CD4-positive, alpha-beta T cell treated with Interleukin-2 at 100 ng/mL for 4 hours (primary cell): ENCODE data around the gene ATXN1.

Experiments
- DNase-seq: peaks from one replicate; pipeline ENCODE4 v3.0.0-alpha.2; 2020; ENCODE audit warnings: low spot score

The ATXN1 gene

DNA sequence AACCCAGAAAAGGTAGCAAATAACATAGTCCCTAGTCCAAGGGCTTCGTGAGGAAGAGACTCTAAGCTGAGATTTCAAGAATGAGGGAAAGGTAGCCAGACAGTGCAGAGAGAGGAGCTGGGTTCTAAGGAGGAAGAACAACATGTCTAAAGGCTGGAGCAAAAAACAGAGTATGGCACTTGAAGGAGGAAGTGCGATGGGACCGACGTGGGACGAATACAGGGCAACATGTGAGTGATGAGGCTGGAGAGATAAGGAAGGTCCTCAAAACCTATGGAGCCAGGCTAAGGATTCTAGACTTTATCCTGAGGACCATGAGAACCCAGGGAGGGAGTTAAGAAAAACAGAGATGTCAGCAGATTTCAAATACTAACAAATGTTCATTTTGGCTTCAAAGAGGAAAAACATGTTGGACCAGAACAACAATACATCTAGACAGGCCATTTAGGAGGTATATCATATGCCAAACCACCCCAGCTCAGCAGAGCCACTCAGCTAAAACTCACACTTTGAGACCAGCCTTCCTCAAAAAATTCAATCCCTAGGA lies 17.5 kb downstream of the ATXN1 start:
- no peak for DNase-seq

DNA sequence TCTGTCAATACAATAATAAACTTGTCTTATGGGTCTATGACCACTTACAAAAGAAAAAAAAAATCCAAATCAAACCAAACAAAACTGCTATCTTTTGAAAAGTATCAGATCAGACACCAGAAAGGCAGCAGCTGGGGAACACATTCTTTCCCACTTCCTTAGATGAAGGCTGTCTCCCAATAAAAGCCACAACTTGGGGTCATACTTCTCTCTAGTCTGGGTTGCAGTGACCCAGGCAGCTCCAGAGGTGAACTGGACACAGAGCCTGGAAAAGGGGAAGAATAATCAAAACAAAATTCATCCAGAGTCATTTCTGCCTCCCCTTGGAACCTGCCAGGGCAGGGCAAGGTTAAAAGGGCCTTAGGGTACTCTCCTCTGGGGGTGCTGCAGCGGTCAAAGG lies 19.1 kb downstream of the ATXN1 start:
- no peak for DNase-seq

DNA sequence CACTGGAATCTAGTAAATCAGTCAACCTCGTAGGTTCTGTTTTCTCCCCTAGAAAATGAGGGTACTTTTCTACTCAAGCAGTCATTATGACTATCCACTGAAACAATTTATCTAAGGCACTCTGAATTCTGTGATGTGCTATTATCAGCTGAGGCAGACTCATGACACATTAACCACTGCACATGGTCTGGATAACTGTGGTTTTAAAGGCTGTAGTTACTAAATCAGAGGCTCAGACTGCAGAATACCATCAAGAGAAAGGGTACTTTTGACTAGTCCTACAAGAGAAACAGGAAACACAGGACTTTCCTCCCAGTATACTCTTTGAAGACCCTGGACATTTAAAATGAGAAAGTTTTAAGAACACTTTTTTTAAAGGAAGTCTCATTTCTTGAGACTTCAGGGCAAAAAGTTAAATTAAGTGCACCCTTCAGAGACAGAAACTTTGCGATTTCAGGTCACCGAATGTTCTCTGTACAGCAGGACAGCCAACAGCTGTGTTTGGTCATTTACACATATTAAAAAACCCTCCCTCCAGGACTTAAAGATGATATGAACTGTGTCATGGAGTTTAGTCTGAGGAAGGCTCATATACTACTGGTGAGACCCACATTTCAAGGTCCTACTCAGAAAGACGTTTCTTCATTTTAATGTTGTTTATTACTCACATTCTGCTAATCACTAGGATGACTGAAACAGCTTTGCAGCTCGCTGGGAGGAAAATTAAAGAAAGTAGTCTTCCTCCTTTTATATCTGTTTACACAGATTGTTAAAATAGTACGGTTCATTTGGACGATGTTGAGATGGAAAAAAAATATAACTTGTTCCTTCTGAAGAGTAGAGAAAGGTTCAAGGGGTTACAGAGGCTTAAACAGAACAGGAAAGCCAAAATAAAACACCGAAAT lies 19.9 kb downstream of the ATXN1 start:
- peak; percentile 47 for DNase-seq

DNA sequence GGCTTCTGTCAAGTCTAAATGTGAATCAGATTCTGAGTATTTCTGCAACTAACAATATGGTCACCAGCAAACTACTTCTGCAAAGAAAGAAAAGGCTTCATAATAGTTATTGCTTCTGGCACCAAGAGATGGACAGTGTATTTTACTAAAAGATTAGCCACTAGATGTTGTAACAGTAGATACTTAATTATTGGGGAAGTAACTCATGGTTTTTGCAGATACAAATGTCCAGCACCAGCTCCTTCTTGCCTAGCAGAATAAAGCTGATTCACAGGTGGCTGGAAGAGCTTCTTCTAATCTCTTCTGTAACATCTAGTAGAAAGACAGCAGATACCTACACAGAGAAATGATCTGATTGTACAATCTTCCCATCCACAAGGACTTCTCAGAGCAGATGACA lies 21.2 kb downstream of the ATXN1 start:
- no peak for DNase-seq

DNA sequence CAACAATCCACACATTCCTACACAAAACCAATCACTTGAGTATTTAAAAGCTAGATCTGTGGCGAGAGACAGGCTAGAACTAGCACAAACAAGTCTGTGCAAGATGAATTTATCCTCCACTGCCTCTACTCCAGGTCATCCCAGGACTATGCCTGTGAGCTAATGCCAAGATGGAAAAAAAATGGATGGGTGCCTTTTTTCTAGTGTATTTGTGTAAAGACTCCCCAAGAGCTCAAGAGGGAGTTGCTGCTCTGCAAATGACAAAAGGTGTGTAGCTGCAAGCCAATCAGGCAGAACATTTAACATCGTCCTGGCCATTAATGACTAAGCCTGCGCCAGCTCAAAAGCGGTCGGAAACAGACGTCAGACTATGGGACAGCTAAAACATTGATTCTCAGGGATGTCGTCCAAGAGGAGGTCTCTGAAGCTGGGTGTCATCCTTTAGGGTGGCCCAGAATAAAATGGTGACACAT lies 21.9 kb downstream of the ATXN1 start:
- DNase-seq: no peak

DNA sequence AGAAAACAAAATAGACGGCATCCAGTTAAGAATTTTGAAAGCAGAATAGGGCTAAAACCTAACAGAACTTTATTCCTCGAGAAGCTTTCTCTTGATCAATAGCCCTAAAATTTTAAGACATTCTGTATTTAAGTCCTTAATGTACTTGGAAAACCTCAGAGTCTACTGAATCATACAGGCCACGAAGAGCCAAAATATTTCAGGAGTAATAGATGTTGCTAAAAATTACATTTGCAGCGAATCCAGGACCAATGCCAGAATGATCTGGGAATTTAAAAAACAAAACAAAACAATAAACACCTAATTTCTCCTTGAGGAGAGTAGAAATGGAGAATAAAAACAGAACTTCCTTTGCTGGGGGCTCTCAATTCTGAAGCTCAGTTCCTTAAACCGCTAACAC lies 23.3 kb downstream of the ATXN1 start:
- no peak for DNase-seq

DNA sequence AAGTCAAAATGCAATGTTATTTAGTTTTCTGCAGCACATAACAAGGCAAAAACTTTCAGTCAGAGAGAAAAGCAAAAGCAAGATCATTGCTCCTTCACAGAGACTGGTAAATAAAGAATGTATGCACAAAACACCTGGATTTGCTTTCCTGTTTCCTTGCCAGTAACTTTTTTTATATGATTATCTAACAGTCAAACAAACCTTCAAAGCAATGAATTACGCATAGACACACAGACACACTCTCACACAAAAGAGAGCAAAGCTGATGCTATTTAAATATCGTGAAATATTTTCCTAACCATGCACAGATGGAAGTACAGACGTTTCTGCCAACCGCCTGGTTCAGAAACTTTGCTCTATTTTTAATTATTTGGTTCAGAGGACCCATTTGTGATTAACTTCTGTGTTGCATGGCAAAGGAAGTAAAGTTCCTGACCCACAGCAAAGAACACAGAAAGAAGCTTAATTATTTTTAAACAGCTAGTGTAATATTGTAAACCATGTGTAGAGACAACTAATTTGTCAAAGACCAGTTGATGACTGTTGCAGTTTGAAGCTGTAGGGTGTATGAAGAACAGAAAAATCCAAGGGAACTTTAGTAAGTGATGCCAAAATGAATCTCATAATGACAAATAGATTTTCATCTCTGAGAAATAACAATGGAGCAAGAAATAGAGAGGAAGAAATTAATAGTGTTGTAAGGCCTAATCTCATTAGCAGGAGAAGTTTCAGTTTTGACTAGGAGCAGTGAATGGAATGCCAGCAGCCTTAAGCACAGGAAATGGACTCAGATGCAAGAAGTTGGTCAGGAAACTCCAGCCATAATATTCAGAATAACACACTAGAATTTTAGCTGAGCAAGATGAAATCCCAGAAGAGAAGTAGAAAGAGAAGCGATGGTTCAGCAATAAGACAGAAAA lies 24.1 kb downstream of the ATXN1 start:
- DNase-seq: no peak

DNA sequence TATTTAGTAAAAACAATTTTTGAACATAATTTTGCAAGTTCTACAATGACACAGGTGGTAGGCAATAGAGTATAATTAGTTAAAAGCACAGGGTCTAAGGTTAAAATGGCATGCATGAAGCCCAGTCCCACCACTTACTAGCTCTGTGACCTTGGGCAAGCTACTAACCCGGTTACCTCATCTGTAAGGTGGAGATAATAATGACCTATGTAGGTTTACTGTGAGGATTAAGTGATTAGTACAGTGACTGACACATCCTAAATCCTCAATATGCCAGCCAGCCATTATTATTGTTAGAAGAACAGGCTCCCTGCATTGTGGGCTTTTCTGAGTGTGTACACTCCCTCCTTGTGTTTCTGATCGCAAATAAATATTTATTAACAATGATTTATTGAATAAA lies 26.2 kb downstream of the ATXN1 start:
- no peak for DNase-seq

DNA sequence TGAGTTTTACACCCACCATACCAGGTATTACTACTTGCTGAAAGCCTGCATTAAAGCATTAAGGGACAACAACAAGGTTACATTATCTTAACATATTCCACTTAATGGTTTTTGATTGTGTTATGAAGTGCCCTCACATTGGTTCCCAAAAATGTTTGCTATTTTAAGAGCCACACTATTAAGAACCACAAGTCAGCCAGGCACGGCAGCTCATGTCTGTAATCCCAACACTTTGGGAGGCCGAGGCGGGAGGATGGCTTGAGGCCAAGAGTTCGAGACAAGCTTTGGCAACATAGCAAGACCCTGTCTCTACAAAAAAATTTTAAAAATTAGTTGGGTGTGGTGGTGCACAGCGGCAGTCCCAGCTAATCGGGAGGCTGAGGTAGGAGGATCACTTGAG lies 28.2 kb downstream of the ATXN1 start:
- no peak for DNase-seq

DNA sequence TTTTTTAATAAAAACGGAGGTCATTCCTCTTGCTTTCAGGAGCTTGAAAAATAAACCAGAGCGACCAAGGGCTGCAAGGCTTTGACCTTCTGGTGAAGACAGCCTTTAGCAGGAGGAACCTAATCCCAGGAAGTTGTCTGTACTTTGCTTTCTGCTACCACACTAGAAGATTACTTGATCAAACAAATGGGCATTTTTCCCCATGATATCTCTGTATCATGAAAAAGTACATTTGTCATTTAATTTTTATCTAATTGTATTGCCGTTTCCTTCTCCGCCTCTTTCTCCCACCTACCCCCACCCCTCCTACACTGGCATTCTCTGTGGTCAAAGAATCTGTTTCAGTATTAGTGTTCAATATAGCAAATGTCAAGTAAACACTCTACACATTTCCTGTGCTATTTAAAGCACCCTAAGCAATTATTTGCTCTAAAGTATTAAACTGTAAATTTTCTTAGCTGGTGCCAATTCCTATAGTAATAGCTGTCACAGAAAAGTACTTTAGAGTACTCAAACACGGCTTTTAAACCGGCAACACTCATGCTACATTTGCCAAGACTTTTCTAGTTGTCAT lies 29.7 kb downstream of the ATXN1 start:
- DNase-seq: peak; percentile 52

DNA sequence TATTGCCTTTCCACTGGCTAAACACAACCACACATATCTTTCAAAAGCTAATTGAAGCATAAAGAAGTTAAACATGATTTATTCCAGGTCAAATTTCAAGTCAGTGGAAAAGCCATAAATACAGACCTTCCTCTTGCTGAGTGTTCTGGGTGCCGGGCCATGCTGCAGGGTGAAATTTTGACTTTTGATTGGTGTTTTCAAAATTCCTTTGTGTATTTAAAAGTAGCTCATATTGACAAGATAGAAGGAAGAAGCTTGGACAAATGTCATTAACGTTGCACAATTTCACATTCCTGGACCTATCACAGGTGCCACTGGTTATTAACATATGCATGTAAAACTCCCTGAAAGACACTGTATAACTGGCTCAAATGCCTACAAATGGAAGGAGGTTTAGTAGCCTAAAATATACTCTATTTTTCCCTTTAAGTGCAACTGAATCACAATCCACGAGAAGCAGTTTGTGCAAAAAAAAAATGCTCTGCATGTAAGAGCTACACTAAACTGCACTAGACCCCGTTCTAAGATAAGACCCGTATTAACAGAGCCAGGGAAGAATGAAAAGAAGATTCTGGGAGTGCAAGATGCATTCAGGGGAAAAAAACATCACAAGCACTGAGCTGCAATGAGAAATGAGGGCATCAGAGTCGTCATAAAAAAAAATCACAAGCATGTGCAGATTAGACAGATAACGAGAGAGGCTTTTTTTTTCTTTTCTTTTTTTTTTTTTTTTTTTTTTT lies 30.4 kb downstream of the ATXN1 start:
- peak; percentile 30 for DNase-seq

DNA sequence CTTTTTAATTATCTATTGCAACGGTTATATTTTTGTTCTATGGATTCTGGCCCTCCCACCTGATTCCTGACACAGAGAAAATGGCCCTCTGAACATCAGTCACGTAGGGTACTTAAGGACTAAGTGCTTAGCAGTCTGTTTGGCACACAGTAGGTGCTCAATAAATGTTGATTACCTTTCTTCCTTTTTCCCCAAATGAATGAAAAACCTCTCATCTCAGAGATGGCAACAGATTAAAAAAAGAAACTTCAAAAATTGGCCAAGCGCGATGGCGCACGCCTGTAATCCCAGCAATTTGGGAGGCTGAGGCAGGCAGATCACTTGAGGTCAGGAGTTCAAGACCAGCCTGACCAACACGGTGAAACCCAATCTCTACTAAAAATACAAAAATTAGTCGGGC lies 31.5 kb downstream of the ATXN1 start:
- DNase-seq: no peak

DNA sequence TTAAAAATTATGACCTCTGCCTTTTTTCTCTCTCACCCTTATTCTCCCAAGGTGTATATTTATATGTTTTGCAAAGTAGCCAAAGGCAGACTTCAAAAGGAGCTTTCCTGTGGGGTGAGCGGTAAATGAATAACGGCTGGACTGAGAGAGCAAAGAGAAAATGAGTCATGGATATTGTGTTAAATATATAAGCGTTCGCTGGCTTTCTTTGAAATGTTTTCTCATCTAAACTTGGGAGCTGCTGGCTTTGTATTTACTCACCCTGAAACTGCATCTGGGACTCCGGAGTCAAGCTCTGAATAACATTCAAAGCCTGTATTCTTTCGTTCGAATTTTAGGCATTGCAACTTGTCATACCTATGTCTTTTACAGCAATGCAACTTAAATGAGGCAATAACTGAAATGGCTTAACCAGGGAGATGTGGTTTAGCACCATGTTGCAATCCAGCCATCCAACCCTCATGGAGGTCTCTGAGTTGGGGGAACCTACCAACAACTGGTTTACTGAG lies 32.0 kb downstream of the ATXN1 start:
- DNase-seq: peak; percentile 27

DNA sequence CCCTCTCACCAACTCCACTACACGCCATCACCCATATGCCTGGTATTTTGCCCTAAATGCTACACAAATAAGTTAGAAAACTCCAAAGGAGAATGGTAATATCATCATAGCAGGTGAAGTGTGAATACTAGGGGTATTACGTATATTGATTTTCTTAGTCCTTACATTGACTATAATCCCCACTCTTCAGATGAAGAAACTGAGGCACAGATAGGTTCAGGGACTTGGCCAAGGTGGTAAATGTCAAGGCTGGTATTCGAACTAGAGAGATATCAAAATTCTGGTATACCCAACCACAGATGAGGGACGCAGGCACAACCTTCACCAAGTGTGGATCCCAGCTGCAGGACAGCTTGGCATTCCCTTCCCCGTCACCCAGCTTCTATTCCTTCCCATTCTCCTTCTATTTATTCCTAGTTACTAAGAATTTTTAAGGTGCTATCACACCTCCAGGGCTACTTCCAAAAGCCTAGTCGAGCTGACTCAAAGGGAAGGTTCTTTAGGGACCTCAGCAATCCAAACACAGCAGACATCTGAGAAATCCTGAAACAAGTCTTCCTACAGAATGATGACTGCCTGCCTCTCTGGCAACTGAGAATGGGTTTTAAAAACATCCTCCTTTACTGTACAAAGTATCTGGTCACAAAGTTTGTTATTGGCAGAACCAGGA lies 32.6 kb downstream of the ATXN1 start:
- DNase-seq: no peak

DNA sequence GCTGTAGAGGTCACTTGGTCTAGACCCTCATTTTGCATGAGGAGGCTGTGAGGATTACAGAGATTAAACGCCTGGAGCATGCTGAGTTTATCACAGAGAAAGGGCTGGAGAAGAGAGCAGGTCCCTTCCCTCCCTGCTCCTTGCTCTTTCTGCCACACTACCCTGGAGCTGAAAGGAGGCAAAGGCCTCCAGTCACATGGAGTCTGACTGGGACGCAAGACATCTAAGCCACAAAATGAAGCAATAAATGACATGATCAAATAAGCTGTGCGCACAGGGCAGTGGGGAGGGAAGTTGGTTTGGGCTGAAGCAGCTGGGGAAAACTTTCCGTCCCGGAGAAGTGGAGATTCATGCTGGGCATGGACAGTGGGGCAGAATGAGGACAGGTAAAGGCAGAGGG lies 33.3 kb downstream of the ATXN1 start:
- no peak for DNase-seq

DNA sequence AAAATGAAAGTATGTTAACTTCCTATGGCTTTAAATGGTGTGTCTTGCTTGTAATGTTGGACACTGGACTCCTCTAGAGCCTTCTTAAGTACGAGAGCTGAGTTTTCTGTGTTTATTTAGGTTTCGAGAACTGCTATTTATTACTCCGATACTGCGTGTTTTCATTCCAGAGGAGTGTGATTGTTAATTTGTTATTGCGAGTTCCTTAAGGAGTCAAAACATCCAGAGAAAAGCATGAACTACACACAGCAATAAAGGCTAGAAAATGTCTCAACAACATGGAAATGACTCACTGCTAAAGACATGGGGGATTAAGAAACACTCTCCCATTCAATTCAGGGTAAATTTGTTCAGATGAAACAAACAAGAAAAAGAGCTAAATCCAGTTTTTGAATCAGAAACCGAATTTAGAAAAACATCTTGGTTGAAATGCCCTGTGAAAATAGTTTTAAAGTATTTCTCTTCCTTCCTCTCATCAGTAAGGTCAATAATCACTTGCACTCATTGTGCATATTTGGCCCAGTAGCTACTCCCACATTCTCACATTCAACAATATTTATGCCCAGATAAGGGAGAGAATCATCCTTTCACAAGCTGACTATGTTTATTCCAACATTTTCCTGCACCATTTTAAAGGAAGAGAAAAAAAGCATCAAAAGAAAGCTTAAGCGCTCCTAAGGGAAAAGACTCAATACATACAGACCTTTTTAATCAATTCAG lies 36.0 kb downstream of the ATXN1 start:
- DNase-seq: no peak

DNA sequence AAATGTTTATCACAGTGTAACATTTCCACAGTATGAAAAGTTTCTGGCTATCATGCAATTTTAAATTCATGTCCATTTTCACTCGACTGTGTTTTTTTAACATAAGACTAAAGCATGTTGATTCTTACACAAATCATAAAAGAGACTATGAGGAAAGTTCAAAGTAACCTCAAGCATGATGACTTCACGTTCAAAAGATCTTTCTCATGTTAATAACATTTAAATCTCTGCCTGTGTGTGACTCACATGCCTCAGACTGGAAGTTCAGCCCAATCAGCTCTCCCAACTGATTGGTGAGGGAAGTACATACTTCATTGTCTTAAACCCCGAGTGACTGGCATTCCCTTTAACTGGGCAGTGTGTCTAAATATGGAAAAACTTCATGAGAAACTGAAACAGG lies 37.4 kb downstream of the ATXN1 start:
- DNase-seq: peak; percentile 46

DNA sequence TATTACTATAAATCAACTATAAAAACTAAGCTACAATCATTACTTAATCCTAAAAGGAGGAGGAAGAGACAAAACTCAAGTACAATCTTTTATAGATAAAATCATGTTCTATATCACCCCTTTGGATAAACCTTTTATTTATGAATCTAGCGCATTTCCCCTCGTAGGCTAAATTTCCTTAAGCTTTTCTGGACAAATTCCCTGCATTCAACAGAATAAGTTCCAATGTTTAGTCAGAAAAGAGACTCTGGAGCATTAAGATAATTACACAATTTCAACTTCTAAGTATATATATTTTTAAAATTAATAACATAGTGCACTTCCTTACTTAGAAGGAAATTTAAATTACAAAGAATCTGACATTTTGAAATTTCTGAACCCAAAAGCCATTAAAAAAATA lies 37.9 kb downstream of the ATXN1 start:
- DNase-seq: no peak

DNA sequence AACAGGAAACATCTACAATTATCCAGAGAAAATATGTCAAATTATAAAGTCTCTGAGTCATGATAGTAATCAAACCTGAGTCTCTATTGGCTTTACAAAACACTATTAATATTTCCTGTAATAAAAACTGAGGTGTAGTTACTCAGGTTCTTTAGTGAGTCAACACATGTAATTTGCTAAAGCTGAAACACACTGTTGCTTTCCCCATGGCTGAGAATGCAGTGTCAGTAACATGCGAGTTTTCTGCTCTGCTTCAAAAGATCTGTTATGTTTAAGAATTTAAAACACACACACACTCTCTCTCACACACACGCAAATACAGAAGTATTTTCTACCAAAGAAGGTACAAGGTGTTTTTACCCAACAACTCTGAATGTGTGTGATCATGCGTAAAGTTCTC lies 38.6 kb downstream of the ATXN1 start:
- DNase-seq: no peak

DNA sequence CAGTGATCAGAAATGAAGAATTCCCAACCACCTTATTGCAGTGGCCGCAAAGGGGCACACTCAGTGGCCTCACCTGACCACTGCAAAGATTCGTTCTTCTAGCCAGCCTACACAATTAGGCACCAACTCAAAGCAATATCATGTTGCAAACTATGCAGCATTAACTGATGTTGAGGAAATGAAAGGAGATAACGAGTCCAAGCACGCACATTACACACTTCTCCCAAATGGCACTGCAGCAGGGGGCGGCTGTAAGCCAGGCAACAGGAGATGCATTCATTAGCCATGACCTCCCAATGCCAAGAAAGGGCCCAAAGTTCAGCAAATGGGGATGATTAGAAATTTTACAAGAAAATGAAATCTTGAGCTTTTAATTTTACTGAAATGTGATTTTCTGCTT lies 39.3 kb downstream of the ATXN1 start:
- no peak for DNase-seq
